Hepatocyte (in vitro differentiated cells): ENCODE data around the gene FLVCR2.

Source experiments
- CTCF ChIP-seq: fragments of 200-600 bp; sonication (generic); IDR thresholded peaks from 2 replicates; pipeline ENCODE4 v1.5.1; 2016; ENCODE audit warnings: antibody characterized with exemption, mild to moderate bottlenecking; ENCODE audit not compliant: poor library complexity
- EZH2 ChIP-seq: fragments of 200-600 bp; sonication (generic); IDR thresholded peaks from 2 replicates; pipeline ENCODE4 v1.6.1; 2016; ENCODE audit warnings: antibody characterized with exemption, mild to moderate bottlenecking, borderline replicate concordance

GRCh38 chr14:75625034-75625433, 46.6 kb downstream of the FLVCR2 start:
- TF ChIP-seq EZH2 (no peak), CTCF (no peak)
